Muscle of leg (tissue), 11 donors: ENCODE data around the gene PMEL. TPM values are rescaled to one million over a fixed set of nuclear protein-coding genes. Genes with fewer than 3 reads are reported as not detected.
A peak's percentile ranks its signal among the peaks of the same experiment; 100 is the strongest.

Experiments used
- DNase-seq: peaks from one replicate; pipeline ENCODE4 v3.0.0; 2013
- H3K27ac ChIP-seq: one replicate; pipeline ENCODE4 v1.5.1; 2013; ENCODE audit warnings: mild to moderate bottlenecking, low read length, control low read depth
- H3K27me3 ChIP-seq: one replicate; pipeline ENCODE4 v1.6.1; 2013; ENCODE audit warnings: low read length; ENCODE audit not compliant: control insufficient read depth, insufficient read depth
- H3K36me3 ChIP-seq: one replicate; pipeline ENCODE4 v1.6.1; 2013; ENCODE audit warnings: low read length; ENCODE audit not compliant: control insufficient read depth, insufficient read depth
- H3K4me1 ChIP-seq: one replicate; pipeline ENCODE4 v1.6.1; 2013; ENCODE audit warnings: low read length; ENCODE audit not compliant: control insufficient read depth, insufficient read depth
- H3K4me3 ChIP-seq: one replicate; pipeline ENCODE4 v1.5.1; 2013; ENCODE audit warnings: low read length, control low read depth
- H3K9me3 ChIP-seq: replicated peaks from 2 replicates; pipeline ENCODE4 v1.6.1; 2013; ENCODE audit warnings: low read depth, low read length; ENCODE audit not compliant: control insufficient read depth
- WGBS: methylation state at CpG from one replicate; pipeline ENCODE4 v1.1.5; 2013; ENCODE audit warnings: missing lambda C conversion rate; ENCODE audit not compliant: insufficient coverage; 5-methylcytosine and 5-hydroxymethylcytosine counted together
- polyA plus RNA-seq, 8 donors: library from polyadenylated mRNA; unstranded; fragments of 120-200 nt; gene quantifications; one replicate each; pipeline versions ENCODE4 v1.2.1 to v1.2.3, GENCODE V29; 2013; ENCODE audit warnings: inconsistent platforms in 1 of 8, low replicate concordance in 1 of 8; ENCODE audit not compliant: insufficient read length in 8 of 8, insufficient read depth in 1 of 8
- total RNA-seq: library from RNA; stranded (reverse); fragments of 120-200 nt; gene quantifications from one replicate; pipeline ENCODE4 v1.2.4, GENCODE V29; 2013

Gene PMEL
- total and polyA plus RNA-seq, 9 donors: 0.62 to 16.2 (median 1.2) TPM

DNA sequence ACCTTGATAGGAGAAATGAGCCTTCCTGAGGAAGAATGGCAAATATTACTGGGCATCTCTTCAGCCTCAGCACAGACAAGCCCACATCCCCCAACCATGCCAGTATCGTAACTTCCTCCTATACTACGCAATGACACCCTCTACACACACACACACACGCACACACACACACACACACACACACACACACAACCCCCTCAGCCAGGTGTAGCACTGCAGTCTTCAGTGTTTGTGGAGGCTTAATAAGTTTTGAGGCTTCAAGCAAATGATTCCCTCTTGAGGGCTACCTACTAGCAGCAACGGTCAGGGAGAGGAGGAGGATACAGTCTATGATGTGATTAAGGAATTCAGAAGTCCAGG, 33.3 kb downstream of the PMEL start:
- WGBS: 27% methylated on average over 1 of the region's 4 CpGs
- peak; percentile 48 for DNase-seq
- peak overlapping the region; percentile 13 for H3K27ac ChIP-seq
- H3K9me3 ChIP-seq: no peaks in the 10 kb centered on the region
- no peaks in the 10 kb centered on the region for H3K36me3 ChIP-seq
- H3K4me1 ChIP-seq: peaks cover 36% of the 10 kb centered on the region
- H3K4me3 ChIP-seq: peak overlapping the region; percentile 72
- H3K27me3 ChIP-seq: peaks cover 12% of the 10 kb centered on the region

- DNase-seq: peak; percentile 83
- Histone ChIP-seq H3K27me3 (peaks cover 12% of the 10 kb centered on the region), H3K4me3 (peak overlapping the region; percentile 72), H3K9me3 (no peaks in the 10 kb centered on the region), H3K36me3 (no peaks in the 10 kb centered on the region), H3K27ac (peak overlapping the region; percentile 93), H3K4me1 (peaks cover 36% of the 10 kb centered on the region)
- WGBS: 2% methylated on average over 16 of the region's 60 CpGs
Measured at GRCh38 chr12:55931780-55932550, 33.9 kb downstream of the PMEL start.

- H3K4me3 ChIP-seq: peak overlapping the region; percentile 72
- H3K9me3 ChIP-seq: no peaks in the 10 kb centered on the region
- peak overlapping the region; percentile 93 for H3K27ac ChIP-seq
- peaks cover 36% of the 10 kb centered on the region for H3K4me1 ChIP-seq
- DNase-seq: peak; percentile 30
- 10% methylated on average over 9 of the region's 10 CpGs for WGBS
- H3K36me3 ChIP-seq: no peaks in the 10 kb centered on the region
- H3K27me3 ChIP-seq: peaks cover 12% of the 10 kb centered on the region
Measured at GRCh38 chr12:55931317-55931779, 34.5 kb downstream of the PMEL start.

GRCh38 chr12:55930771-55931316, 35.0 kb downstream of the PMEL start, which contains the start of gene DGKA:
DGKA (plus strand) TSS chr12:55931162; CDS start chr12:55936504, 5,342 bp downstream.
- Histone ChIP-seq H3K27me3 (peaks cover 11% of the 10 kb centered on the region), H3K9me3 (no peaks in the 10 kb centered on the region), H3K36me3 (no peaks in the 10 kb centered on the region), H3K27ac (peak within 1 kb of the TSS; percentile 93), H3K4me3 (peak within 1 kb of the TSS; percentile 72), H3K4me1 (peaks cover 41% of the 10 kb centered on the region)
- DNase-seq: peak; percentile 95
- no CpG with 5 or more reads among the region's 3 CpGs for WGBS

DNA sequence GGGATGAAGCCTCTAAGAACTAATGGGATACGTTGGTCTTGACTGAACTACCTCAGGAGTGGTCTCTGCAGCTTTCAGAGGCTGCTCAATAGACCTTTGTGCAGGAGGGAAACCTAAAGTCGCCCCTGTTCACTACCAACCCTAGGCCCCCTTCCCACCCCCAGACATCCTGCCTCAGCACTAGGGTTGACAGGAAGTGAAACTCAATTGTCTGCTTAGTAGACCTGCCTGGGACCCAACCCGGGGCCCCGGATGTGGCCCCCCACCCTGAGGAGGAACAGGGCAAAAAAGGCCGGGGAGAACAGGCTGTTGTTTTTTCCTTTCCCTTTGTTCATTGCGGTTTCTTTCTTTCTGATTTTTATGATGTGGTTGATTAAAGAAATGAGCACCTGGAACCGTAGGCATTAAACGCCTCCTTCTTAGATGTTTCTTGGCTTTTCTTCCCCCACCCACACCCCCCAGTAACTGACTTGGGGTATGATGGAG, 36.5 kb downstream of the PMEL start:
- Histone ChIP-seq H3K36me3 (no peaks in the 10 kb centered on the region), H3K9me3 (no peaks in the 10 kb centered on the region), H3K27ac (no peak overlapping the region), H3K4me3 (no peak overlapping the region), H3K27me3 (peaks cover 5% of the 10 kb centered on the region), H3K4me1 (peaks cover 40% of the 10 kb centered on the region)
- WGBS: 67% methylated on average over 2 of the region's 8 CpGs
- peak; percentile 49 for DNase-seq

DNA sequence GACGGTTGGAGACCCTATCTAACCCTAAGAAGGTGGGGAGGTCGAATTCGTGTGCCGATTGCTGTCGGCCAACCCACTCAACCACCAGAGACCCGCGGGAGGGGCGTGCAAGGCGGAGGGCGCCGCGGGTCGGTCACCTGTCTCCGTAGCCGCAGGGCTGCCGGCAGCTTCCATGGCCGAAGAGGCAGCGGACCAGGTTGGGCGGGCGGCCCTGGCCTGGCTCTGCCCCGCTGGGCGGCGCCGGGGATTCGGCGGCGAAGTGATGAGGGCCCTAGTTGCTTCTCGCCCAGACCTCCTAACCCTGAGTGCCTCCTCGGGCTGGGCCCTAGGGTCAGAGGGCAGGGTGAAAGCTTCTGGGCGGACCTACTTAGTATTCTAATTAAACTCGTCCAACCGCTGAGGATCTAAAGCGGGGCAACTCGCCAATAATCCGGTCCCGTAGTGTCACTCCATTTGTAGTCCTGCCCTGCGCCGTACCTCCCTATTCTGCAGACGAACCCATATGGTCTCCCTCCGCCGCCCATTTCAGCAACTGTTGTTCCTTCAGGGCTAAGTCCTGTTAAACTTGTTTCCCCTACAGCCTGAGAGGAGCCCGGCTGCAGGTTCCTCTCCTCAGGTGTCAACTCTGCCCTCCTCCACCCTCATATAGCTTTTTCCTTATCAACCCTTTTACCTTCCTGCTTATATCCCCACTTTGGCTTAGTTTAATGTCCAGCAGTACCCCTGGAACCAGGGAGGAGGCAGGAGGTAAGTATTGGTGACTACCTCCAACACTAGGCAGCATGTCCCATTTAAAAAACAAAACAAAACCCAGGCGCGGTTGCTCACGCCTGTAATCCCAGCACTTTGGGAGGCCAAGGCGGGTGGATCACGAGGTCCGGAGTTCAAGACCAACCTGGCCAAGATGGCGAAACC, 38.0 kb downstream of the PMEL start, which contains the start of gene PYM1:
Gene PYM1, minus strand, starts transcription at position 307 of the 915 bp plus-strand sequence. Its CDS starts 133 bp downstream, at position 174.
- peak; percentile 87 for DNase-seq
- Histone ChIP-seq H3K4me1 (peaks cover 40% of the 10 kb centered on the region), H3K27ac (peak within 1 kb of the TSS; percentile 98), H3K36me3 (no peaks in the 10 kb centered on the region), H3K9me3 (no peaks in the 10 kb centered on the region), H3K4me3 (peak within 1 kb of the TSS; percentile 89), H3K27me3 (peaks cover 5% of the 10 kb centered on the region)
- WGBS: under 1% methylated on average over 38 of the region's 49 CpGs

DNA sequence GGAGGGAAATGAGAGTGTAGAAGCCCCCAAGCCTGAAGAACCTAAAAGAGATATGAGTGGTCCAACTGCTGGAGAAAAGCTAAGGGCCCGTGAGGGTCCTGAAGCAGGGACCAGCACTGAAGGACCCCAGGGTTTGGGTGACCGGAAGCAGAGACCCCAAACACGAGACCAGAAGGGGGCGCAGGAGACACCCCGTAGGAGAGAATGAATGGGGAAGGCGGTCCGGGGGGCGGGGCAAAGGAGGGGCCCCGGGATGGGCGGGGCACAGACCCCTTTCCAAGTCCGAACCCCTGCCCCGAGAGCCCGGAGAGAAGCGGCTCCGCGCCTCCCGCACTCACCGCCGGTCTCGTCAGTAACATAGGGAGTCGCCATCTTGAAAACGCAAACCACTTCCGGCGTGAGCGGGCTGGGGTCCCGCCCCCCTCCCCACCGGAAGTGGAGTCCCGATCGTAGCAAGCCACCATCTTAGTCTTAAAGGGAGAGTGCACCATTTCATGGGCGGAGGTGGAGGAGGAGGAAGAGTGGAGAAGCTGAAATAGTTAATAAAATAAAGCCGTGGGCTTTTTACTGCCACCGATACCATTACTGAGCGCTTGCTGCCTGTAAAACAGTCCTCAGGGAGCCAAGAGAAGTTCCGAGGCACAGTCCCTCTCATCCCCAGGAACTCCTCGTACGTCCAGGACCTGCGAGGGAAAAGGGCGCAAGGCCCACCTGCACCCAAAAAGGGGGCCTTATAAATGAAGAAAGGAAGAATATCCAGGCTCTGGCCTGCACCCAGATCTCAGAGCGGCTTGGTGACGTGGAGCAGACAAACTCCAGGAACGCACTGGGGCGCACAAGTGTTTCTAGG, 38.9 kb downstream of the PMEL start:
- H3K36me3 ChIP-seq: peaks cover 4% of the 10 kb centered on the region
- H3K9me3 ChIP-seq: no peaks in the 10 kb centered on the region
- H3K4me1 ChIP-seq: peaks cover 32% of the 10 kb centered on the region
- peak overlapping the region; percentile 89 for H3K4me3 ChIP-seq
- under 1% methylated on average over 31 of the region's 42 CpGs for WGBS
- H3K27me3 ChIP-seq: no peaks in the 10 kb centered on the region
- DNase-seq: peak; percentile 97
- peak overlapping the region; percentile 98 for H3K27ac ChIP-seq

GRCh38 chr12:55925870-55926737, 39.7 kb downstream of the PMEL start:
- WGBS: 0% methylated on average over 3 of the region's 10 CpGs
- H3K4me3 ChIP-seq: peak overlapping the region; percentile 89
- peak overlapping the region; percentile 98 for H3K27ac ChIP-seq
- DNase-seq: no peak
- peaks cover 26% of the 10 kb centered on the region for H3K4me1 ChIP-seq
- no peaks in the 10 kb centered on the region for H3K9me3 ChIP-seq
- peaks cover 7% of the 10 kb centered on the region for H3K36me3 ChIP-seq
- no peaks in the 10 kb centered on the region for H3K27me3 ChIP-seq
